Frontal cortex (tissue), 4 donors: Measurements from ENCODE around the gene NSD1. TPM values are rescaled to one million over a fixed set of nuclear protein-coding genes. Genes with fewer than 3 reads are reported as not detected.
"Not testable (repeated sequence)": the region's sequence is repeated elsewhere in the genome, so short reads cannot be mapped to it uniquely, and the experiment has no call there.

Experiments used
- DNase-seq, 2 donors: peaks; one replicate each; pipeline ENCODE4 v3.0.0; 2012; ENCODE audit warnings: low spot score in 2 of 2
- FAIRE-seq: peaks from 2 replicates; lab custom pipeline; 2012; peaks lifted over from hg19 to GRCh38; lab: Jason Lieb, UNC
- total RNA-seq: library from RNA; depleted of rRNA; stranded (reverse); fragments of >200 nt; gene quantifications from one replicate; pipeline ENCODE4 v1.2.3, GENCODE V29; 2014
- donor health status: control.
- donor health status: control.
- donor health status: control.

Gene NSD1
- total RNA-seq, 1 donor from 2014 or later, result 58.7 TPM

DNA sequence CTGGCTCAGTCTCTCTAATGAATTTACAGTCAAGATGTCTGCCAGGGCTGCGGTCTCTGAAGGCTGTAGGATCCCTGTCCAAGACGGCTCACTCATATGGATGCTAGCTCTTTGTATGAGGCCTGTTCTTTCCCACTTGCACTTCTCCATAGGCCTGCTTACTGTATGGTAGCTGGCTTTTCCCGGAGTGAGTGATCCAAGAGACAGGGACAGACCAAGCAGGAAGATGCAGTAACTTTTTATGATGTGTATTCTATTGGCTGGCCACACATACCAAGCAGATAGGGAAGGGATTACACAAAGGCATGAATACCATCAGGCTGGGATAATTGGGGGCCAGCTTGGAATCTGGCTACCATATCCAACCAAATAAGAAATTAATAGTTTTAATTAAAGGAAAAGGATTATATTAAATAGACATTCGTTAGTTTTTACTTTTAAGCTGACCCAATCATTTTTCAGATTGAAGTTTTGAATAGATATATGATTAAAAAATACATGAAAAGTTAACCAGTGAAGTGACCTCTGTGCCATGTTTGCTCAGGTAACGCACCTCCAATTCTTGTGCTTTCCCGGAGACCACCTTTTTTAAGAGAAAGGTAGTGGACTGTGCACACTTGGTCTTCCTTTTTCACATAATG is 20.6 kb downstream of the NSD1 start:
- FAIRE-seq, result no peak
- DNase-seq, result no peak

DNA sequence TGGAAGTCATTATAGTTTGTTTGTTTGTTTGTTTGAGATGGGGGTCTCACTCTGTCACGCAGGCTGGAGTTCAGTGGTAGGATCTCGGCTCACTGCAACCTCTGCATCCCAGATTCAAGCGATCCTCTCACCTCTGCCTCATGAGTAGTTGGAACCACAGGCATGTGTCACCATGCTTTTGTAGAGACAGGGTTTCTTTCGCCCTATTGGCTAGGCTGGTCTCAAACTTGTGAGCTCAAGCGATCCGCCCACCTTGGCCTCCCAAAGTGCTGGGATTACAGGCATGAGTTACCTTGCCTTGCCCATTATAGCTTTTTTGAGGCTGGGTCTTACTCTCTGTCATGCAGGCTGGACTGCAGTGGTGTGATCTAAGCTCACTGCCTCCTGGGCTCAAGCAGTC is 28.8 kb downstream of the NSD1 start:
- DNase-seq, result no peak
- FAIRE-seq, result no peak

DNA sequence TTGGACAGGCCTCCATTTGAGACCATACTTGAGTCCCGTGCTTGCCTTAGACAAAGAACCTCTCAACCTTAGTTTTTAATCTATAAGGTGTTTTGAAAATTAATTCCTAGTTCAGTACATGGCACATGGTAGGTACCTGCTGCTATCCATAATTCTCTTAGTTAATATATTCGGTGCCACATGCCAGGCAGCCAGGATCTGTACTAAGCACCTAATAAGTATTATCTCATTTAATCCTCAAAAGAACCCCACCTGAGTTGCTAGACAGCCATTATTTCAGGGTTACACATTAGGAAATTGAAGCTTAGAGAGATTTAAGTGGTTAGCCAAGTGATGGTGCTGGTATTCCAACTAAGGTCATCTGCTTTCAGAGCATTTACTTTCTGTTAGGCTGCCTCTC is 29.9 kb downstream of the NSD1 start:
- DNase-seq (no peak), FAIRE-seq (no peak)

DNA sequence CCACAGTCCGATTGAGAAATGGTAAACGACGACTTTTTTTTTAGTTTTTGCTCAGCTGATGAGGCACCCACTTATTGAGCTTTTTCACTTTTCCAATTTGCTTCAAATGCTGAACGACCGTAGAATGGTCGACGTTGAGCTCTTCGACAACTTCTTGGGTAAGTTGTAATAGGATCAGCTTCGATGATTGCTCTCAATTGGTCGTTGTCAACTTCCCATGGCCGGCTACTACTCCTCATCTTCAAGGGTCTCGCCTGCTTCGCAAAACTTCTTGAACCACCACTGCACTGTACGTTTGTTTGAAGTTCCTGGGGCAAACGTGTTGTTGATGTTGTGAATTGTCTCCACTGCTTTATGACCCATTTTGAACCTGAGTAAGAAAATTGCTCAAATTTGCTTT is 35.7 kb downstream of the NSD1 start:
- no peak for DNase-seq
- no peak for FAIRE-seq

DNA sequence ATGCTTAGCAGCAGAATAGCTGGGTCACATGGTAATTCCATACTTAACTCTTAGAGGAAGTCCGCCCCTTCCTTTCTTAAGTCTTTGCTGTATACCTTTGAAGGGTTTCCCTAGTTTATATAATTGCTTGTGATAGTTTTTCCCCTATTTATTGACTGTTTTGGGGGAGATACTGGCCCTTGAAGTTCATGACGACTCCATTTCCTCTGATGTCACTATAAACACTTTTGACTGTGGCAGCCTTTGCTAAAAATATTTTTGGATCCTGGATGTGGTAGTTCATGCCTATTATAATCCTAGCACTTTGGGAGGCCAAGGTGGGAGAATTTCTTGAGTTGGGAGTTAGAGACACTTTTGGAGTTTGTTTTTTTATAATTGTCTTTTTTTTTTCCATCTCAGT is 38.4 kb downstream of the NSD1 start:
- DNase-seq (no peak), FAIRE-seq (no peak)

DNA sequence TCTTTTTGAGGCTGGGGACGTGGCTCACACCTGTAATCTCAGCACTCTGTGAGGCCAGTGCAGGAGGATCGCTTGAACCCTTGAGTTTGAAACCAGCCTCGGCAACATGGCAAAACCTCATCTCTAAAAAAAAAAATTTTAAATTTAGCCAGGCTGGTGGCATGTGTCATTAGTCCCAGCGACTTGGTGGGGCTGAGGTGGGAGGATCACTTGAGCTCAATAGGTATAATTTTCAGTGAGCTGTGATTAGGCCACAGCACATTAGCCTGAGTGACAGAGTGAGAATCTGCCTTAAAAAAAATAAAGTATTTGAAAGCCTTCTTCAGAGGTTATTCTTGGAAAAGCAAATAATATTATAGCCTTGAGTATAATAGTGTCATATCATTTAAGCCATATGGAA is 41.8 kb downstream of the NSD1 start:
- FAIRE-seq, result no peak
- DNase-seq, result no peak

DNA sequence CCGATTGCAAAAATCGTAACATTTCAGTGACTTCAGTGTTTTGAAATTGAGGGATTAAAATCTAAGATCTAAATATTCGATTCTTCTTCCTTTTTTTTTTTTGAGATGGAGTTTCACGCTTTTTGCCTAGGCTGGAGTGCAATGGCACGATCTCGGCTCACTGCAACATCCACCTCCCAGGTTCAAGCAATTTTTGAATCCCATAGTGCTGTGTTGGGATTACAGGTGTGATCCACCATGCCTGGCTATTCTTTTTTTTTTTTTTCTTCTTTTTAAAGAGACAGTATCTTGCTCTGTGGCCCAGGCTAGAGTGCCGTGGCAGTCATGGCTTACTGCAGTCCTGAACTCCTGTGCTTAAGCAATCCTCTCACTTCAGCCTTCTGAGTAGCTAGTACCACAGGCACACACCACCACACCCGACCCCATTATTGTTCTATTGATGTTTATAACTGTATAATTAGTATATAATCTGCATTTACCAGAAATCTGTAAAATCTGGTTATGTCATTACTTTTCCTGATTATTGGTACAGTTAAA is 42.7 kb downstream of the NSD1 start:
- no peak for FAIRE-seq
- no peak for DNase-seq

DNA sequence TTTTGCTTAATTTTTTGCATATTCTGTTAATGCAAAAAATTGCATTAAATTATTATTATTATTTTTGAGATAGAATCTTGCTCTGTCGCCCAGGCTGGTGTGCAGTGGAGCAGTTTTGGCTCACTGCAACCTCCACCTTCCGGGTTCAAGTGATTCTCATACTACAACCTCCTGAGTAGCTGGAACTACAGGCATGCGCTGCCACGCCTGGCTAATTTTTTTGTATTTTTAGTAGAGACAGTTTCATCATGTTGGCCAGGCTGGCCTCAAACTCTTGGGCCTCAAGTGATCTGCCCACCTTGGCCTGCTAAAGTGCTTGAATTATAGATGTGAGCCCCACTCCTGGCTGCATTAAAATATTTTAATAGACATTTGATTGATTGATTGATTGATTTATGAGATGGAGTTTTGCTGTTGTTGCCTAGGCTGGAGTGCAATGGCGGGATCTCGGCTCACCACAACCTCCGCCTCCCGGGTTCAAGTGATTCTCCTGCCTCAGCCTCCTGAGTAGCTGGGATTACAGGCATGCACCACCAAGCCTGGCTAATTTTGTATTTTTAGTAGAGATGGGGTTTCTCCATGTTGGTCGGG is 44.4 kb downstream of the NSD1 start:
- not testable (repeated sequence) for FAIRE-seq, DNase-seq

DNA sequence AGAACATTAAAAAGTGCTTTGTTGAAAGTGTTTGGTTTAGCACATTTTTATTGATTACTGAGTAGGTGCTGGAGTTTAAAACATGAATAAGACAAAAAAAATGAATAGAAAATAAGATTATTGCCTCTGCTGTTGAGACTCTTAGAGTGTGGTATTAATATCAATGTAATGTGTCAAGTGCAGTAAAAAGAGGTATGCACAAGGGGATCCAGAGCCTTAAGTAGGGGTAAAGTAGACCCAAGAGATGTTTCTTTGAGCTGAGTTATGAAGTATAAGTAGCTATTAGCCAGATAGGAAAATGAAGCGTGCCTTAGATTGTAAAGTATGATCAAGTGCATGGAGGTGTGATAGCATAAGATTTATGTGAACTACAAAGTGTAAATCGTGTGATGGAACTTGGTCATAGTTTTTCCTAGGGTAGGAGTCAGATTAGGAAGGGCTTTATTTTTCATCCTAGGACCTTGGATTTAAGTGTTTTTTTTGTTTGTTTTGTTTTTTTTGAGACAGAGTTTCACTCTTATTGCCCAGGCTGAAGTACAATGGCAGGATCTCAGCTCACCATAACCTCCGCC is 45.2 kb downstream of the NSD1 start:
- DNase-seq, result no peak
- no peak for FAIRE-seq

DNA sequence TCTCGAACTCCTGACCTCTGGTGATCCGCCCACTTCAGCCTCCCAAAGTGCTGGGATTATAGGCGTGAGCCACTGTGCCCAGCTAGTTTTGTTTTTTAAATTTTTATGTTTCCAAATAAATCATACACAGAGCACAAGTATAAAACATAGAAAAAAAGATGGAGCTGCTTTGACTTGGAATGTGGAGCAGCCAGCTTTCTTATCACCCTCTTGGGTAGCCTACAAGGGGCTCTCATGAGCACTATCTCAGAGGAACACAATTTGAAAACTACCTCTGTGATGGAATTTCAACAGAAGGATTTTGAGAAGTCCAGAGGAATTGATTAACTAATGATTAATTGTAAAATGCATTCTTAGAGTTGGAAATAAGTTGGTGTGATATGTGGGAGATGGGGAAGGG is 45.9 kb downstream of the NSD1 start:
- FAIRE-seq, result no peak

DNA sequence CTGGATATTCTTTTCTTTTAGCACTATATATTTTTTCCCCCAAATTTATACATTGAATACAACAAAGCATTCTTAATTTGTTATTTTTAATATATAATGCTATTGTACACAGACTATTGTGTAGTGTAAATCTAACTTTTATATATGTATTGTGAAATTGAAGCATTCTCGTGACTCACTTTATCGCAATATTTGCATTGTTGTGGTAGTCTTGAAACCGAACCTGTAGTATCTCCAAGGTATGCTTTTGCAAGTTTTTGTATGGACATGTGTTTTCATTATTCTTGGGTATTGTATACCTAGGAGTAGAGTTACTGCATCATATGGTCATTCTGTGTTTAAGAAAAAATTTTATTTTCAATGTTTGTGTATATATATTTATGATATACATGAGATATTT is 49.6 kb downstream of the NSD1 start:
- no peak for FAIRE-seq
- DNase-seq, result no peak

More for the DNA sequence above, 45.9 kb downstream of the NSD1 start:
- no peak for DNase-seq

DNA sequence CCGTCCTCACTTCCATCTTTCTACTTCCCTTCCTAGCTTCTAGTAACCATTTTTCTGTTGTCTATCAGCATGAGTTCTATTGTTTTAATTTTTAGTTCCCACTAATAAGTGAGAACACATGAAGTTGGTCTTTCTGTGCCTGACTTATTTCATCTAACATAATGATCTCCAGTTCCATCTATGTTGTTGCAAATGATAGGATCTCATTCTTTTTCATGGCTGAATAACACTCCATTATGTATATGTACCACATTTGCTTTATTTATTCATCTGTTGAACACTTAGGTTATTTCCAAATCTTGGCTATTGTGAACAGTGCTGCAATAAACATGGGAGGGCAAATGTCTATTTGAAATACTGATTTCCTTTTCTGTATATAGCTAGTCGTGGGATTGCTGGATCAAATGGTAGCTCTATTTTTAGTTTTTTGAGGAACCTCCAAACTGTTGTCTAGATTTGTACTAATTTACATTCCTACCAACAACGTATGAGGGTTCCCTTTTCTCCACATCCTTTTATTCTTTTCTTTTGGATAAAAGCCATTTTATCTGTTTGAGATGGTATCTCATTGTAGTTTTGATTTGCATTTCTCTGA is 50.3 kb downstream of the NSD1 start:
- FAIRE-seq (no peak), DNase-seq (no peak)

DNA sequence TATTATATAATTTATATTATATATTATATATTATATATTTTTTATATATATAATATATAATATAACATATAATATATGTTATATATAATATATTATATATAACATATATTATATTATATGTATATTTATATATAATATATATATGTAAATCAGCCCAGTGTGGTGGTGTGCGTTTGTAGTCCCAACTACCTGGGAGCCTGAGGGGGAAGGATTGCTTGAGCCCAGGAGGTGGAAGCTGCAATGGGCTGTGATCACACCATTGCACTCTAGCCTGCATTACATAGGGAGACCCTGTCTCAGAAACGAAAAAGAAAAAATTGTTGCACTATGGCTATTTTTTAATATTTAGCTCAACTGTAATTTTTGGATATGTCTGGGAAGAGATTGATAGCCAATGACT is 52.4 kb downstream of the NSD1 start:
- no peak for FAIRE-seq
- DNase-seq, result no peak

DNA sequence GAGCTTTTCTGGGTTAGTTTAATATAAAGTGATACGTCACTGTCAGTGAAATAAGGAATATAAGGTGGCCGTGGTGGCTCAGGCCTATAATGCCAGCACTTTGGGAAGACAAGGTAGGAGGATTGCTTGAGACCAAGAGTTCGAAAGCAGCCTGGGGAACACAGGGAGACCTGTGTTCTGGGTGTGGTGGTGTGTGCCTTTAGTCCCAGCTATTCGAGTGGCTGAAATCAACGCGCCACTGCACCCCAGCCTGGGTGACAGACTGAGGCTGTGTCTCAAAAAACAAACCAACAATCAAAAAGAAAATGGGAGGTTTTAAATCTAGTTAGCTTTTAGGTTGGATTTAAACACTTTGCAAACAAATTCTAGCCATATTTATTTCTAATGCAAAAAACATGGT is 53.1 kb downstream of the NSD1 start:
- no peak for DNase-seq
- FAIRE-seq, result no peak

DNA sequence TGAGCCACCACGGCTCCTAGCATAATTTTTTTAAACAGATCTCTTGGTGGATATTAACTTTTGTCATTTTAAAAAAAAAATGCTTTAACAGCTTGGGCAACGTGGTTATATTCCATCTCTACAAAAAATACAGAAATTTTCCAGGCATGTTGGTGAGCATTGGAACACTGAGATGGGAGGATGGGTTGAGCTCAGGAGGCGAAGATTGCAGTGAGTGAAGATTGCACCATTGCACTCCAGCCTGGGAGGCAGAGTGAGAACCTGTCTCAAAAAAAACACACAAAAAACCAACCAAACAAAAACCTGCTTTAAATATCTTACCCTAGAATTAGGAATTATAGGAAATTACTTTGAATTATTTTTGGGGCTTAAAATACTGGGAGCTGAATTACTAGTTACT is 55.2 kb downstream of the NSD1 start:
- DNase-seq (no peak), FAIRE-seq (no peak)

DNA sequence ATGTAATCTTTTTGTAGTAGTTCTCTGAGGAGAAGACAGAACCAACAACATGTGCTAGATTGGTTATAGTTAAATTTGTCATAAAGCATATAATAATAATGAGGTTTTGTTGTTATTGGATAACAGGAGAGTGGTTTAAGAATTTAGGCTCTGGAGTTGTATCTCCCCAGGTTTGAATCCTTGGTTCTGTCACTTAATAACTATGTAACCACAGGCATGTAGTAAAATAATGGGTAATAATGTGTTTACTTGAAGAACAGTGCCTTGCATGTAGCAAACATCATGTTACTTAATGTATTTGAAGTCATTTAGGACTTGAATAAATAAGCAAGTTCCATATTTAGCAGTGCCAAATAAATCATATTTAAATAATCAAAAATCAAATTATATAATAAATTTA is 55.8 kb downstream of the NSD1 start:
- DNase-seq (no peak), FAIRE-seq (no peak)

DNA sequence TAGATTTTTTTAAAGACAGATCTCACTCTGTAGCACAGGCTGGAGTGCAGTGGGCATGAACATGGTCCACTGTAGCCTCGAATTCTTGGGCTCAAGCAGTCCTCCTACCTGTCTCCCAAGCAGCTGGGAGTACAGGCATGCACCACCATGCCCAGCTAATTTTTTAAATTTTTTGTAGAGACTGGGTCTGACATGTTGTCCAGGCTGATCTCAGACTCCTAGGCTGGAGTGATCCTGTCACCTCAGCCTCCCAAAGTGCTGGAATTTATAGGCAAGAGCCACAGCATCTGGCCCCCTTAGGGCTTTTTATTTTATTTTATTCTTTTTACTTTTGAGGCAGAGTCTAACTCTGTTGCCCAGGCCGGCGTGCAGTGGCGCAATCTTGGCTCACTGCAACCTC is 56.4 kb downstream of the NSD1 start:
- FAIRE-seq, result no peak
- no peak for DNase-seq

DNA sequence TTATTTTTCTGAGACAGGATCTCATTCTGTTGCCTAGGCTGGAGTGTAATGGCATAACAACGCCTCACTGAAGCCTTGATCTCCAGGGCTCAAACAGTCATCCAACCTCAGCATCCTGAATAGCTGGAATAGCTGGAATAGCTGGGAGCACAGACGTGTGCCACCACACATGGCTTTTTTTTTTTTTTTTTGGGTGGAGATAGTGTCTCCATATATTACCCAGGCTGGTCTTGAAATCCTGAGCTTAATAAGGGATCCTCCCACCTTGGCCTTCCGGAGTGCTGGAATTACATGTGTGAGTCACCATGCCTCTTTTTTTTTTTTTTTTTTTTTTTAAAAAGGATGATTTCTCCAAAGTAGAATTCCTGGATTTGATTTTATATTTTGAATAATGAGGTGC is 60.7 kb downstream of the NSD1 start:
- no peak for FAIRE-seq

DNA sequence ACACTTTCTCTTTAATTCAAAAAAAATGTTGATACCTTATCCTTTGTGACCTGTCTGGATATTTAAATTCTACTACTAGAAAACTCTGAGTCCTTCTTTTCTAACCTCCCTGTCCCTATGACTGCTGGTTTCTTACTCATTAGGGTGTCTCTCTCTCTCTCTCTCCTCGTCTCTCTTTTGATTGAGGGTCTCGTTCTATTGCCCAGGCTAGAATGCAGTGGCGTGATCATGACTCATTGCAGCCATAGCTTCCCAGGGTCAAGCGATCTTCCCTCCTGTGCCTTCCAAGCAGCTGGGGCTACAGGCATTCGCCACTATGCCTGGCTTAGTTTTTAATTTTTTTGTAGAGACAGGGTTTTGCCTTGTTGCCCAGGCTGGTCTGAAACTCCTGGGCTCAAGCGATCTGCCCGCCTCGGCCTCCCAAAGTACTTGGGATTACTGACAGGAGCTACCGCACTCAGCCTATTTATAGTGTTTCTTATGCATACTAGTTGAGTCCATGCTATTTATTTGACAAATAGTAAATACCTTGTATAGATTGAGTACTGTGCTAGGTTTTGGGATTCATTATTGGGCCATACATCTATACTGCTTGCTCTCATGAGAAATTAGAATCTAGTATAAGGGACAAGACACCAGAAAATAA is 61.9 kb downstream of the NSD1 start:
- DNase-seq (no peak), FAIRE-seq (no peak)

More for the DNA sequence above, 60.7 kb downstream of the NSD1 start:
- DNase-seq, result no peak

DNA sequence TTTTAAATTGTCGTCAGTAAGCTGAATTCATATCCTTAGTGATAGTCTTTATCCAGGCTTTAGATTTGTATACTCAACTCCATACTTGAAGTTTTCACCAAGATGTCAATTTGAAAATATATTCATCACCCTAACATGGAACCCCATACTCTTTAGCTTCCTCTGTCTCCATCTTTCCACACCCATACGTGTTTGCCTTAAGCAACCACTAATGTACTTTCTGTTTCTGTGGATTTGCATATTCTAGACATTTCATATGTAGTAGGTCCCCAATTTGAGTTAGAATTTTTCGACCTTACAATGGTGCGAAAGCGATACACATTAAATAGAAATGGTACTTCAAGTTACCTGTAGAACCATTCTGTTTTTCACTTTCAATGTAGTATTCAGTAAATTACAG is 65.2 kb downstream of the NSD1 start:
- DNase-seq (no peak), FAIRE-seq (no peak)

DNA sequence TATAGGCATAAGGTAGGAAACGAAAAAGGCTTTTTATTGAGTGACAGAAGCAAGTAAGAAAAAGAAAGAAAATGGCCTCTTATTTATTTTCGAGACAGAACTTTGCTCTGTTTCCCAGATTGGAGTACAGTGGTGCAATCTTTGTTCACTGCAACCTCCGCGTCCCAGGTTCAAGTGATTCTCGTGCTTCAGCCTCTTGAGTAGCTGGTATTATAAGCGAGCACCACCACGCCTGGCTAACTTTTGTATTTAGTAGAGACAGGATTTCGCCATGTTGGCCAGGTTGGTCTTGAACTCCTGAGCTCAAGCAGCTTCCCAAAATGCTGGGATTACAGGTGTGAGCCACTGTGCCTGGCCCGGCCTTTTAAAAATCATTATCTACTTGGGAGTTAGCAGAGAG is 70.7 kb downstream of the NSD1 start:
- DNase-seq (no peak), FAIRE-seq (no peak)
